Parathyroid adenoma (tissue), 2 donors: ENCODE data around the gene OR9Q1.

ENCODE experiments used
- H2AFZ ChIP-seq: fragments of 300-600 bp; sonication (generic); one replicate; pipeline ENCODE4 v1.7.0; 2017; ENCODE audit warnings: antibody characterized with exemption, mild to moderate bottlenecking
- H3K27ac ChIP-seq: fragments of 300-600 bp; sonication (generic); one replicate; pipeline ENCODE4 v1.7.0; 2017
- H3K27me3 ChIP-seq: fragments of 300-600 bp; sonication (generic); one replicate; pipeline ENCODE4 v1.7.0; 2017; ENCODE audit warnings: low read length; ENCODE audit not compliant: control insufficient read depth, insufficient read depth
- H3K36me3 ChIP-seq: fragments of 300-600 bp; sonication (generic); one replicate; pipeline ENCODE4 v1.7.0; 2017; ENCODE audit warnings: low read length; ENCODE audit not compliant: control insufficient read depth, insufficient read depth
- H3K4me1 ChIP-seq: fragments of 300-600 bp; sonication (generic); one replicate; pipeline ENCODE4 v1.7.0; 2017; ENCODE audit warnings: control low read depth
- H3K4me2 ChIP-seq: fragments of 300-600 bp; sonication (generic); one replicate; pipeline ENCODE4 v1.7.0; 2017; ENCODE audit warnings: low read length
- H3K4me3 ChIP-seq: fragments of 300-600 bp; sonication (generic); one replicate; pipeline ENCODE4 v1.7.0; 2017; ENCODE audit warnings: low read depth, low read length
- H3K79me2 ChIP-seq: fragments of 300-600 bp; sonication (generic); one replicate; pipeline ENCODE4 v1.7.0; 2017; ENCODE audit warnings: control low read depth
- H3K9ac ChIP-seq: fragments of 300-600 bp; sonication (generic); one replicate; pipeline ENCODE4 v1.7.0; 2017; ENCODE audit warnings: mild to moderate bottlenecking
- H3K9me3 ChIP-seq: fragments of 300-600 bp; sonication (generic); one replicate; pipeline ENCODE4 v1.7.0; 2017; ENCODE audit warnings: low read length; ENCODE audit not compliant: control insufficient read depth
- CTCF ChIP-seq: fragments of 300-600 bp; sonication (generic); IDR thresholded peaks from one replicate; pipeline ENCODE4 v1.7.0; 2017; ENCODE audit warnings: antibody characterized with exemption, mild to moderate bottlenecking
- donor health status: primary hyperparathyroidism.

Gene OR9Q1

GRCh38 chr11:58068655-58069054 is 45.0 kb downstream of the OR9Q1 start:
- H3K9ac ChIP-seq: no peak overlapping the region
- H3K4me1 ChIP-seq: no peaks in the 10 kb centered on the region
- H3K4me2 ChIP-seq: no peak overlapping the region
- H3K9me3 ChIP-seq: no peaks in the 10 kb centered on the region
- no peaks in the 10 kb centered on the region for H3K36me3 ChIP-seq
- H3K27me3 ChIP-seq: no peaks in the 10 kb centered on the region
- no peak overlapping the region for H3K4me3 ChIP-seq
- H3K27ac ChIP-seq: no peak overlapping the region
- TF ChIP-seq CTCF: no peak
- no peaks in the 10 kb centered on the region for H3K79me2 ChIP-seq
- no peak overlapping the region for H2AFZ ChIP-seq

- no peak for TF ChIP-seq CTCF
- H2AFZ ChIP-seq: no peak overlapping the region
- H3K27me3 ChIP-seq: no peaks in the 10 kb centered on the region
- no peaks in the 10 kb centered on the region for H3K4me1 ChIP-seq
- H3K4me3 ChIP-seq: no peak overlapping the region
- no peak overlapping the region for H3K9ac ChIP-seq
- no peaks in the 10 kb centered on the region for H3K9me3 ChIP-seq
- no peaks in the 10 kb centered on the region for H3K79me2 ChIP-seq
- H3K4me2 ChIP-seq: no peak overlapping the region
- H3K36me3 ChIP-seq: no peaks in the 10 kb centered on the region
- no peak overlapping the region for H3K27ac ChIP-seq
Measured at GRCh38 chr11:58070585-58070984, 46.9 kb downstream of the OR9Q1 start.

- Histone ChIP-seq H3K79me2 (no peaks in the 10 kb centered on the region), H3K4me1 (no peaks in the 10 kb centered on the region), H2AFZ (no peak overlapping the region), H3K36me3 (no peaks in the 10 kb centered on the region), H3K9ac (no peak overlapping the region), H3K27ac (no peak overlapping the region), H3K9me3 (no peaks in the 10 kb centered on the region), H3K4me3 (no peak overlapping the region), H3K4me2 (no peak overlapping the region), H3K27me3 (no peaks in the 10 kb centered on the region)
- no peak for TF ChIP-seq CTCF
Measured at GRCh38 chr11:58075781-58076180, 52.1 kb downstream of the OR9Q1 start.

- Histone ChIP-seq H3K27me3 (no peaks in the 10 kb centered on the region), H3K4me2 (no peak overlapping the region), H3K9me3 (no peaks in the 10 kb centered on the region), H3K4me1 (no peaks in the 10 kb centered on the region), H2AFZ (no peak overlapping the region), H3K79me2 (no peaks in the 10 kb centered on the region), H3K36me3 (no peaks in the 10 kb centered on the region), H3K27ac (no peak overlapping the region), H3K9ac (no peak overlapping the region), H3K4me3 (no peak overlapping the region)
- no peak for TF ChIP-seq CTCF
Measured at GRCh38 chr11:58086528-58086927, 62.8 kb downstream of the OR9Q1 start.

- H2AFZ ChIP-seq: no peak overlapping the region
- H3K4me2 ChIP-seq: no peak overlapping the region
- no peaks in the 10 kb centered on the region for H3K79me2 ChIP-seq
- no peak for TF ChIP-seq CTCF
- no peaks in the 10 kb centered on the region for H3K9me3 ChIP-seq
- no peak overlapping the region for H3K27ac ChIP-seq
- no peaks in the 10 kb centered on the region for H3K4me1 ChIP-seq
- no peak overlapping the region for H3K9ac ChIP-seq
- no peaks in the 10 kb centered on the region for H3K27me3 ChIP-seq
- no peak overlapping the region for H3K4me3 ChIP-seq
- H3K36me3 ChIP-seq: no peaks in the 10 kb centered on the region
Measured at GRCh38 chr11:58097437-58097836, 73.8 kb downstream of the OR9Q1 start.
